GM18505 (cell line): ENCODE measurements around the gene TRAPPC14.

Source experiments
- ATAC-seq: cut with Tn5 transposase; IDR thresholded peaks from one replicate; pipeline ENCODE4 v1.9.1; 2021; ENCODE audit not compliant: unreplicated experiment
- POLR2A ChIP-seq: IDR thresholded peaks from 4 replicates; pipeline ENCODE4 v1.6.1; 2011; ENCODE audit warnings: borderline replicate concordance; ENCODE audit not compliant: insufficient read depth, insufficient read length; ENCODE audit errors: extremely low read depth

TRAPPC14 gene

DNA sequence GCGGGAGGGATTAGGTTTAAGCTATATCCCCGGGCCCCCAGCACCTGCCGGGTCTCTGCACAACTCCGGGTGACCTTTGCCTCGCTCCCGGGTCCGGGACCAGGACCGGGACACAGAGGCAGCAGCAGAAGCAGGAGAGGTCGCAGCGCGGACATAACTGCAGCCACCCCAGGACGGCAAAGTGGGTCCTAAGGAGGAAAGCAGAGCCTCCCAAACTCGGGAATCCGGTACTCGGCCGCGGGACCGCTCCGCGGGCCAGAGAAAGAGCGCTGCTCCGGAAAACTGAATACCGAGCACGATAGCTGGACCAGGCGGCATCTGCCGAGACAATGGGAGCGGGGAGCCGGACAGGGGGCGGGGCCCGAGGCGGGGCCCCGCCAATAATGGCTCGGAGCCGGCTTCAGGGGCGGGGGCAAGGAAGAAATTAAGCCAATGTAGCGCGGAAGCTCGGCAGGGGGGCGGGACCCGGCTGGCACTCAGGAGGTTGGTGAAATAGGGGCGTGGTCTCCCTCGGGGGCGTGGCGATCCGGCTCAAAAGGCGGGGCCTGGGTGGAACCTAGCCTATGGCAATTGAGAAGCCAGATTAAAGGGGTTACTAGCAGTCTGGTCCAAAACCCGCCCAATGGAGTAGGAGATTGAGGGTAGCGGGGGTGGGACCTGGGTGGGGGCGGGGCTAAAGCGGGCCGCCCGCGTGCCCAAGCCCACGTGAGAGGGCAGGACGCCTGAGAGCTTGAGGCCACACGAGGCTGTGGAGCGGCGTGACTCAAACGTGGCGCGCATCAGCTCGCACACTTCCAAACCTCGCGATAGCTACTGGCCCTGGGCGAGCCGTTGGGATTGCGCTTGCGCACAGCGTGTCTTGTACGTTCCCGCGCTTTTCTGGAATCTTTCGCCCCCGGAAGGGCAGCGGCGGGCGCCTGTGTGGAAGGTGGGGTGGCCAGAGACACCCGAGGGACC is 18.8 kb upstream of the TRAPPC14 start, which contains the start of the genes GPC2 and STAG3:
Gene GPC2, minus strand, starts transcription at position 337 of the 957 bp plus-strand sequence. Its CDS starts 182 bp downstream, at position 155.
Gene STAG3, plus strand, starts transcription at position 874 of the 957 bp plus-strand sequence. CDS start 2,639 bp downstream, outside the sequence.
- ATAC-seq: peak; percentile 80
- peak; percentile 42 for TF ChIP-seq POLR2A

GRCh38 chr7:100176096-100177044 is 17.8 kb upstream of the TRAPPC14 start:
- TF ChIP-seq POLR2A: no peak
- no peak for ATAC-seq

- no peak for ATAC-seq
- TF ChIP-seq POLR2A: no peak
Measured at GRCh38 chr7:100175296-100175935, 16.9 kb upstream of the TRAPPC14 start.

DNA sequence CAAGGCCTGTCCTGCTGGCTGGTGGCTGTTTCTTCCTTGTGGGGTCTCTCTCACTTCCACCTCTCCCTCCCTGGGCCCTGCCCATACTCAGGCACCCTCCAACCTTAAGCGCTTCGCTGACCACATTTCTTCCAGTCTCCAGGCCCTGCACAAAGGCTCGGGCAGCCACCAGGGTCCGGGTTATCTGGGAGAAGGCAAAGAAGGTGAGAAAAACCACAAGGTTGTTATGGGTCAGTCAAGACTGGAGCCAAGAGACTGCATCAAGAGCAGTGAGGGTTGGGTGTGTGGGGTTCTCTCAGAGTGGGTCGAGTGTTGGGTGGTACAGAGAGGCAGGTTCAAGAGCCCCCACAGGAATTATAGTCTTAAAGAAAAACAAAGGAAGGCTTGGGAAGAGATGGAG is 16.1 kb upstream of the TRAPPC14 start:
- TF ChIP-seq POLR2A: no peak
- ATAC-seq: no peak

DNA sequence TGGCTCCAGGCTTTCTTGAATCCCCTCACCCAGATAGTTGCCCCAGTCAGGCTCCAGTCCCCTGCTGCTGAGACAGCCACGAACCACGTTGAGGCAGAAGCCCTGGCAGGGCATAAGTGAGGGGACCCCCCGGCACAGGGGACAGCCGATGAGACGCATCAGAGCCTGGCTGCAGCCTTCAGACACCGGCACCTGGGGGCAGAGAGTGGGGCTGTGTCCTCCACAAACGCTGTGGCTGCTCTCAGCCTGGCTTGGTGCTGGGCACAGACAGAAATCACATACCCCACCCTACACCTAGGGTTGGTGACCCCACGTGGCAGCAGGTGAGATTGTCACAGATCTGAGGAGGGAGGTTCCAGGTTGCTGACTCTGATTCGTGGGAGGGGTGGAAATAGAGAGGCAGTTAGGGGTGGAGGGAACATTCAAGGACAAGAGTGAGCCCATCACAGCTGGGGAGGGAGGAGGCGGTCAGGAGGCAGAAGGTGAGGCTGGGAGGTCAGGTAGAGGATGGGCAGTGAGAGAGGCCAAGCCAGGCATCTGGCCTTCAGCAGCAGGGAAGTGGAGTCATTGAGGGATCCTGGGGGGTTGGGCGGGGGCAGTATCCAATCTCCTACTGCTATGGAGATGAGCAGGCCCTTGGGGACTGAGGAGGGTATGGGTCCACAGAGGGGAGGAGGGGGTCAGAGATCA is 15.4 kb upstream of the TRAPPC14 start:
- no peak for TF ChIP-seq POLR2A

GRCh38 chr7:100171840-100172239 is 13.3 kb upstream of the TRAPPC14 start:
- no peak for ATAC-seq
- no peak for TF ChIP-seq POLR2A

More for the DNA sequence above, 15.4 kb upstream of the TRAPPC14 start:
- ATAC-seq: no peak

DNA sequence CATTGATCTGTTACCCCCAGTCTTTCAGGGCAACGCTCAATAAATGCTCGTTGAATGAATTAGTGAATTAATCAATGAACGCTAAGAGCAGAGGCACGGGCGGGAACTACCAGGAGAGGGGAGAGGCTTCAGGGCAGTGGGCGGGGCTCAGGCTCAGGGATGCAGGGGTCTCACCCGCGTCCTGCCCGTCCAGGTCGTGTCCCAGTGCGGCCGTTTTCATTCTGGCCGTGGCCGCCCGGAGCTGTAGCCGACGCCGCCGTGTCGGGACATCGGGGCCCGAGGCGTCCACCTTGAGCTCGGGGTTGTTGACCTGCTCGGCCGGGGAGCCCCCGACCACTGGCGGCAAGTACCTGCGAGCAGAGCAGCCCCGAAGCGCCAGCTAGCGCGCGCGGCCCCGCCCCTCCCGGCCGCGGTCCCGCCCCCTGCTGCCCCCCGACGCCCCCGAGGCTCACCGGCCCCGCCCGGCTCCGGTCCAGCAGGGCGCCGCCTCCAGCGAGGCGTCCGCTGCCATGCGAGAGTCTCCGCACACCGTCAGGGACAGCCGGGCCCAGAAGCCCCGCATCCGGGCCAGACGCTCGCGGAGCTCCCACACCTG is 12.7 kb upstream of the TRAPPC14 start:
- no peak for ATAC-seq
- no peak for TF ChIP-seq POLR2A

DNA sequence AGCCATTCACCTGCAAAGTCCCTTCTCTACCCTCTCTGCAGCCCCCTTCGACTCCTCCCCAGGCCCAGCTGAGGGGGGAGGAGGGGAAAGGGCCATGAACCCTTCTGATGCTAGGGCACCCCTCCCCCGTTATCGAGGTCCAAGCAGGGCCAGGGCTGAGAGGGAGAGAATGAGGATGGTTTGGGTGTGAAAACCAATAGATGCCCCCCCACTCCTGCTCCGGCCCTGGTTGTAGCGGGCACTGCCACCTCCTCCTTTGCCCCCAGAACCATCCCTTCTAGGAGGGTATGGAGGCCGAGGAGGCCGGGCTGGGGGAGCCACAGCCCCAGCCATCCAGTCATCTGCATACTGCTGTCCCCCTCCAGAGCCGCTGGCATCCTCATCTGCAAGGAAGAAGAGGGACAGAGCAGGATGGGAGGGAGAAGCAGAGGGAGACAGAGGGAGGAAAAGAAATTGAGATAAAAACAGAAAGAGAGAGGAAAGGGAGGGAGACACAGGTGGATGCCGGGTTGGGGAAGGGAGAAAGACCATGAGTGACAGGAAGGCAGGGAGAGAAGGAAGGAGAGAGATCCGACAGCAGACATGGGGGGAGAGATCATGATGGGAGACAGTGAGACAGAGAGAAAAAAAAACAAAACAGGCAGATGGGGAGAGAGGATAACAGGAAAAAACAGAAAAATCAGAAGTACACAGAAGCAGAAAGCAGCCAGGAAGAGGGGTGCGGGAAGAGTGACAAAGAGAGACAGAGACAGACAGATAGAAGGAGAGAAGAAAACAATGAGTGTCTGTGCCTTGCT is 11.8 kb upstream of the TRAPPC14 start:
- no peak for TF ChIP-seq POLR2A
- no peak for ATAC-seq

GRCh38 chr7:100169147-100169850 is 10.8 kb upstream of the TRAPPC14 start:
- TF ChIP-seq POLR2A: no peak
- no peak for ATAC-seq

DNA sequence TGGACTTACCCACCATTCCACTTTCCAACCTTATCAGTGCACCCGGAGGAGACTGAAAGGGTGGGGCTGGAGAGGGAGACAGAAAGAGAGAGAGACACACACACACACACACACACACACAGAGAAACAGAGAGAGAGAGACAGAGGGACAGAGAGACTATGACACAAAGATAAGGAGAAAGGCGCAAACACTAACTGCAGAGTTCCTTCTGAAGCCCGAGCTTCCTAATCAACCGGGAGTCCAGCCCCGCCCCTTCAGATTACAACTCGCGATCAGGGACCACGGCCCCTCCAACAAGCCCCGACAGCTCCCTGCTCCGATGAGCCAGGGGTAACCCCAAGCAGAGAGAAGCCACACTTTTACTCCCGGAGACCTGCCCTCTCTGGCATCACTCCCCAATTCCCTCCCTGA is 9.4 kb upstream of the TRAPPC14 start:
- no peak for ATAC-seq
- no peak for TF ChIP-seq POLR2A

GRCh38 chr7:100166970-100167911 is 8.7 kb upstream of the TRAPPC14 start:
- no peak for TF ChIP-seq POLR2A

More at GRCh38 chr7:100166970-100167911, 8.7 kb upstream of the TRAPPC14 start:
- ATAC-seq: no peak
